Measurements from ENCODE around the gene TP53I13.
A peak's percentile ranks its signal among the peaks of the same experiment; 100 is the strongest.

TP53I13 gene

GRCh38 chr17:29617125-29617480 lies 48.6 kb downstream of the TP53I13 start:
- peak; percentile 89 for DNase-seq

- DNase-seq, result peak; percentile 95
Measured at GRCh38 chr17:29617481-29618271, 49.2 kb downstream of the TP53I13 start.

GRCh38 chr17:29618272-29619065 lies 50.0 kb downstream of the TP53I13 start:
- DNase-seq, result no peak

GRCh38 chr17:29619251-29619650 lies 50.8 kb downstream of the TP53I13 start:
- DNase-seq, result peak; percentile 39

- DNase-seq, result no peak
Measured at GRCh38 chr17:29620271-29620670, 51.8 kb downstream of the TP53I13 start.

GRCh38 chr17:29620779-29621500 lies 52.4 kb downstream of the TP53I13 start:
- DNase-seq, result no peak

- DNase-seq, result no peak
Measured at GRCh38 chr17:29621751-29622194, 53.3 kb downstream of the TP53I13 start.

Data from OCI-M1 (cell line).